ENCODE data around the gene TMEM86A.

Gene TMEM86A

DNA sequence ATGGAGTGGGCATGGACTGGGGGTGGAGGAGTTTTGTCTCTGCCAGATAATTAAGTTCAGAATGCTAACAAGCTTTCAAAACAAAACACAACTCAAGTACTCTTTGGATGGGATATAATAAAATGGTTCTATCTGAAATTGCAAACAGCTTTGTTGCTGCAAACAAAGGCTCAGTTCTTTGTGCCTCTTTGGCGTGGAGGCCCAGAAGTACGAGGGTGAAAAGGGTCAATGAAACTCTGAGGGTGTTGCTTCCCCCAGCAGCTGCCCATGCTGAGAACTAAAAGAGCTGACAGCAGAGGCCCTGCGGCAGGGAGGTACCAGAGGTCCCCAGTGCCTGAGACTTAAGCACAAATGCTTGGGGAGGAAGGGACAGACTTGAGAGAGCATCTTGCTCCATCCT lies 53.9 kb downstream of the TMEM86A start:
- TF ChIP-seq GATA2 (IDR thresholded peaks at IDR 0.05; ENCODE audit: low read depth, low read length) = no peak
- no peak for TF ChIP-seq GATA3 (IDR thresholded peaks at IDR 0.05; ENCODE audit: low read depth, low read length)

DNA sequence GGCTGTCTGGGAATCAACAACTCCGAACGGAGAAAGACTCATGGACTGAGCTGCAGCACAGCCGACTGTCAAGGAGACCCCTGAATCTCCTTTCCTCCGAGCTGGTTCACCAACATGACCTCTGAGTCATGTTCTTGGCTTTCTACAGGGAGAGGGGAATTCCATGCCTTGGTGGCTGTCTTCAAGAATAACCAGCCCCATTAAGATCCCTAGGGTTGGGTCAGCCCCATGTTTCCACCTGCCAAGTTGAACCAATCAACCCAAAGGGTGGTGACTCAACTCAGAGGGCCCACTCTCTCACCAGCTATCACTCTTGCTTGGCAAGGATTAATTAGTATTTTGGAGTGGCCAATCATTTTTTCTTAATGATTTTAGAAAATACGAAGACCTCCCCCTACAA lies 55.7 kb downstream of the TMEM86A start:
- TF ChIP-seq GATA2 (IDR thresholded peaks at IDR 0.05; ENCODE audit: low read depth, low read length) = no peak
- TF ChIP-seq GATA3 (IDR thresholded peaks at IDR 0.05; ENCODE audit: low read depth, low read length) = no peak
